ENCODE data around the gene C1QA.

Gene C1QA

GRCh38 chr1:22688466-22688865 is 52.0 kb downstream of the C1QA start:
- Histone ChIP-seq H3K9ac (ENCODE audit: low read length) (no peak overlapping the region), H3K36me3 (replicated peaks; ENCODE audit: insufficient read depth, low read length) (no peaks in the 10 kb centered on the region), H3F3A (ENCODE audit: insufficient read depth, low read length) (no peaks in the 10 kb centered on the region), H3K4me3 (ENCODE audit: low read length) (no peak overlapping the region), H3K4me1 (ENCODE audit: low read length) (no peaks in the 10 kb centered on the region), H3K4me2 (ENCODE audit: low read depth, low read length) (no peak overlapping the region), H3K9me2 (replicated peaks; ENCODE audit: insufficient read depth, low read length) (no peaks in the 10 kb centered on the region), H3K79me2 (ENCODE audit: low read length) (no peaks in the 10 kb centered on the region), H2AFZ (ENCODE audit: low read length) (no peak overlapping the region), H3K27ac (ENCODE audit: low read length) (no peak overlapping the region), H3K27me3 (replicated peaks; ENCODE audit: insufficient read depth, low read length) (peaks cover 91% of the 10 kb centered on the region), H3K9me3 (replicated peaks; ENCODE audit: insufficient read depth, low read length) (no peaks in the 10 kb centered on the region), H4K20me1 (ENCODE audit: insufficient read depth, low read length) (no peaks in the 10 kb centered on the region)
- TF ChIP-seq CTCF (IDR thresholded peaks at IDR 0.05; ENCODE audit: low read length) (no peak), EZH2 (optimal IDR thresholded peaks at IDR 0.05; ENCODE audit: low read depth, low read length) (no peak), EZH2phosphoT487 (IDR thresholded peaks at IDR 0.05; ENCODE audit: low read length) (no peak)
- no peak for DNase-seq

All from MM.1S (cell line).